HepG2 (cell line): ENCODE measurements around the gene DUOXA2. TPM values are rescaled to one million over a fixed set of nuclear protein-coding genes. Genes with fewer than 3 reads are reported as not detected.

Experiments used
- ATAC-seq: fragments of 200-7000 bp; cut with Tn5 transposase; 3 replicates; pipeline ENCODE4 v1.9.1; 2020; ENCODE audit warnings: mild to moderate bottlenecking, moderate library complexity
- BruUV-seq: library from RNA; stranded (reverse); fragments of 400-500 nt; replicated peaks from 2 replicates; lab custom pipeline; 2021; lab: Mats Ljungman, UMichigan
- CTCF ChIA-PET: fragments of 300-600 bp; formaldehyde crosslinking; extraction: SDS; loops from one replicate; lab custom pipeline; 2021; ENCODE audit warnings: low total read pairs, inconsistent platforms, low intra/inter-chr PET ratio; lab: Yijun Ruan, JAX
- POLR2A ChIA-PET: fragments of 350-600 bp; sonication (Branson Sonifier 250); formaldehyde crosslinking; loops from one replicate; lab custom pipeline; 2020; ENCODE audit warnings: antibody characterized with exemption, inconsistent platforms; lab: Yijun Ruan, JAX
- DNase-seq: peaks from one replicate; pipeline ENCODE4 v3.0.0-alpha.2; 2015; ENCODE audit warnings: low spot score
- FAIRE-seq: peaks from 3 replicates; lab custom pipeline; 2011; peaks lifted over from hg19 to GRCh38; lab: Jason Lieb, UNC
- H2AFZ ChIP-seq: one replicate; pipeline ENCODE4 v1.6.1; 2011; ENCODE audit warnings: low read length, inconsistent platforms
- H3K27ac ChIP-seq: fragments of 300-600 bp; 3 replicates; pipeline ENCODE4 v1.8.0; 2011; ENCODE audit warnings: mixed run types, mild to moderate bottlenecking, mixed read lengths, low read length, inconsistent platforms; ENCODE audit not compliant: insufficient read depth; ENCODE audit errors: extremely low read length
- H3K27me3 ChIP-seq, 2 experiments: fragments of 200-600 bp in 1 of 2; 2 replicates in 1 of 2; 3 replicates in 1 of 2; pipeline versions ENCODE4 v1.6.0 to v1.8.0; 2011; ENCODE audit warnings: low read length in 2 of 2, mild to moderate bottlenecking in 2 of 2, moderate library complexity in 2 of 2, inconsistent platforms in 1 of 2; ENCODE audit not compliant: insufficient read depth in 2 of 2, control insufficient read depth in 1 of 2
- H3K36me3 ChIP-seq, 2 experiments: fragments of 200-600 bp in 1 of 2; replicated peaks in 1 of 2; 2 replicates in 1 of 2; 3 replicates in 1 of 2; pipeline versions ENCODE4 v1.5.1 to v1.8.0; 2011; ENCODE audit warnings: low read length in 2 of 2, inconsistent platforms in 1 of 2; ENCODE audit not compliant: insufficient read depth in 2 of 2, control insufficient read depth in 1 of 2
- H3K4me1 ChIP-seq: 2 replicates; pipeline ENCODE4 v1.5.1; 2012; ENCODE audit warnings: low read length, inconsistent platforms; ENCODE audit not compliant: insufficient read depth
- H3K4me2 ChIP-seq: 2 replicates; pipeline ENCODE4 v1.6.0; 2011; ENCODE audit warnings: low read depth, low read length, inconsistent platforms
- H3K4me3 ChIP-seq, 3 experiments: fragments of 200-600 bp in 1 of 3; sonication (generic), shearing (Covaris generic) in 1 of 3; replicated peaks in 1 of 3; 2 replicates each; pipeline ENCODE4 v1.5.1; 2011 to 2016; ENCODE audit warnings: low read length in 3 of 3, inconsistent platforms in 2 of 3, low read depth in 2 of 3, mild to moderate bottlenecking in 2 of 3, control low read depth in 1 of 3, mixed read lengths in 1 of 3; ENCODE audit not compliant: insufficient read depth in 1 of 3
- H3K79me2 ChIP-seq: one replicate; pipeline ENCODE4 v1.6.1; 2011; ENCODE audit warnings: low read length, inconsistent platforms; ENCODE audit not compliant: insufficient read depth
- H3K9ac ChIP-seq: 2 replicates; pipeline ENCODE4 v1.6.0; 2011; ENCODE audit warnings: mild to moderate bottlenecking, low read depth, low read length, inconsistent platforms; ENCODE audit not compliant: insufficient read depth
- H3K9me3 ChIP-seq: 2 replicates; pipeline ENCODE4 v1.5.1; 2012; ENCODE audit warnings: mild to moderate bottlenecking, low read length
- H4K20me1 ChIP-seq: 2 replicates; pipeline ENCODE4 v1.6.0; 2011; ENCODE audit warnings: inconsistent platforms, mild to moderate bottlenecking, low read length, moderate library complexity; ENCODE audit not compliant: insufficient read depth
- FOXC1 ChIP-seq: sonication (generic); formaldehyde crosslinking; IDR thresholded peaks from 2 replicates; pipeline ENCODE4 v1.8.0; 2022; ENCODE audit warnings: mild to moderate bottlenecking, missing genetic modification reagents, borderline replicate concordance
- NFKBIZ ChIP-seq: IDR thresholded peaks from 2 replicates; pipeline ENCODE4 v1.6.1; 2018; ENCODE audit warnings: missing genetic modification reagents, missing compliant biosample characterization
- RNF2 ChIP-seq: fragments of 450-650 bp; conservative IDR thresholded peaks from 2 replicates; pipeline ENCODE4 v1.6.1; 2016; ENCODE audit warnings: low read depth
- ZBTB20 ChIP-seq: sonication (generic); formaldehyde crosslinking; IDR thresholded peaks from 2 replicates; pipeline ENCODE4 v1.8.1; 2023; ENCODE audit warnings: missing genetic modification reagents, low read depth, mild to moderate bottlenecking, borderline replicate concordance
- ZFP82 ChIP-seq: sonication (generic); formaldehyde crosslinking; IDR thresholded peaks from 2 replicates; pipeline ENCODE4 v1.5.1; 2020; ENCODE audit warnings: mild to moderate bottlenecking, missing genetic modification reagents, borderline replicate concordance
- ZNF138 ChIP-seq: sonication (generic); formaldehyde crosslinking; IDR thresholded peaks from 2 replicates; pipeline ENCODE4 v1.5.0; 2020; ENCODE audit warnings: mild to moderate bottlenecking, low read depth, missing genetic modification reagents
- ZNF264 ChIP-seq: sonication (generic); formaldehyde crosslinking; IDR thresholded peaks from 2 replicates; pipeline ENCODE4 v1.4.0; 2020; ENCODE audit warnings: missing genetic modification reagents
- ZNF331 ChIP-seq: sonication (generic); formaldehyde crosslinking; IDR thresholded peaks from 2 replicates; pipeline ENCODE4 v1.4.0; 2020; ENCODE audit warnings: missing genetic modification reagents
- ZNF343 ChIP-seq: sonication (generic); formaldehyde crosslinking; IDR thresholded peaks from 2 replicates; pipeline ENCODE4 v1.4.0; 2020; ENCODE audit warnings: mild to moderate bottlenecking, missing genetic modification reagents
- ZNF460 ChIP-seq: sonication (generic); formaldehyde crosslinking; IDR thresholded peaks from 2 replicates; pipeline ENCODE4 v1.5.1; 2020; ENCODE audit warnings: missing genetic modification reagents, mild to moderate bottlenecking, borderline replicate concordance
- ZNF556 ChIP-seq: sonication (generic); formaldehyde crosslinking; IDR thresholded peaks from 2 replicates; pipeline ENCODE4 v1.4.0; 2020; ENCODE audit warnings: mild to moderate bottlenecking, missing genetic modification reagents, borderline replicate concordance
- WGBS: methylation state at CpG from one replicate; pipeline ENCODE4 v1.1.6; 2017; ENCODE audit warnings: low lambda C conversion rate; 5-methylcytosine and 5-hydroxymethylcytosine counted together
- in situ Hi-C: cut with HindIII; loops from 2 replicates; pipeline ENCODE4 v1.10.0; 2017; ENCODE audit warnings: low pct_unique_long_range_greater_than_20kb; ENCODE audit not compliant: extremely low pct_ligation_motif_present
- intact Hi-C: fragments of 100-400 bp; cut with micrococcal nuclease; formaldehyde crosslinking; loops from one replicate; pipeline ENCODE4 v1.10.0; 2022; ENCODE audit not compliant: unreplicated experiment
- polyA plus RNA-seq, 8 experiments: library from polyadenylated mRNA; depleted of rRNA in 3 of 8; stranded (reverse) in 7 of 8; unstranded in 1 of 8; fragments of >200 nt; fragmentation: Illumina TruSeq in 4 of 8; extraction: Trizol in 4 of 8; gene quantifications; 2 replicates each; pipeline versions ENCODE4 v1.2.1 to v1.2.3, GENCODE V29; 2011 to 2016; ENCODE audit warnings: low read depth in 4 of 8, missing spikeins in 1 of 8, mixed read lengths in 1 of 8; ENCODE audit not compliant: insufficient read depth in 1 of 8
- total RNA-seq, 5 experiments: library from RNA; depleted of rRNA; stranded (reverse); fragments of >200 nt; fragmentation: Illumina TruSeq; extraction: Trizol; gene quantifications; 2 replicates each; pipeline ENCODE4 v1.2.3, GENCODE V29; 2016; ENCODE audit warnings: low read depth in 1 of 5
- TF ChIP-seq, protein P1 (sequence below): sonication (generic); formaldehyde crosslinking; IDR thresholded peaks from 2 replicates; pipeline ENCODE4 v1.5.1; 2020; ENCODE audit warnings: mild to moderate bottlenecking, missing genetic modification reagents, moderate library complexity
- TF ChIP-seq, protein P2 (sequence below): sonication (generic); formaldehyde crosslinking; IDR thresholded peaks from 2 replicates; pipeline ENCODE4 v1.8.0; 2022; ENCODE audit warnings: mild to moderate bottlenecking, missing genetic modification reagents, borderline replicate concordance
- TF ChIP-seq, protein P3 (sequence below): sonication (generic); formaldehyde crosslinking; IDR thresholded peaks from 2 replicates; pipeline ENCODE4 v1.8.0; 2022; ENCODE audit warnings: missing genetic modification reagents, mild to moderate bottlenecking, moderate library complexity, borderline replicate concordance

The DUOXA2 gene
- total and polyA plus RNA-seq, 2 of the 13 experiments (the other 11 are each of a cell fraction or from before 2014, with no cell fraction given): 0.32 TPM; not detected in 1

DNA sequence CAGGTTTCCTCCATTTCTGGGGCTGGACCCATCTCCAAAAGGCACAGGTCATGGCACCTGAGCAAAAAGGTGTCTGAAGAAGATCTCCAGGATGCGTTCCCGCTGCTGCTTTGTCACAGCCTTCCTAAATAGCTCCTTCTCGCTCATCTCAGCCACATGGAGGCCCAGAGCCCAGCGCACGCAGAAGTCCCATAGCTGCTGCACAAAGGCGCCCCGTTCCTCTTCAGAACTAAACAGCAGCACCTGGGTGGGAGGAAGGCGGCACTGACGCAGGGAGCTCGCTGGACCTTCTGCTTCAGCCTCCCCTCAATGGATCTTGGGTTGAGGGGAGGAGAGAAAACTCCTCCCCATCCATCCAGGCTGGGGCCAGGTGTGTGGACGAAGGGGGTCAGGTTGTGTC is 8.5 kb upstream of the DUOXA2 start:
- Histone ChIP-seq H3K27me3 (peaks cover 6 to 39% of the 10 kb centered on the region in 2 experiments; a peak in 4 of 5 replicates), H3K4me3 (no peak overlapping the region), H3K9ac (no peak overlapping the region), H3K9me3 (no peaks in the 10 kb centered on the region), H3K36me3 (no peaks in the 10 kb centered on the region), H3K79me2 (no peaks in the 10 kb centered on the region), H3K4me2 (no peak overlapping the region), H3K4me1 (no peaks in the 10 kb centered on the region), H2AFZ (no peak overlapping the region), H4K20me1 (no peaks in the 10 kb centered on the region), H3K27ac (no peak overlapping the region)
- no TSS peak for BruUV-seq
- TF ChIP-seq, protein P1, sequence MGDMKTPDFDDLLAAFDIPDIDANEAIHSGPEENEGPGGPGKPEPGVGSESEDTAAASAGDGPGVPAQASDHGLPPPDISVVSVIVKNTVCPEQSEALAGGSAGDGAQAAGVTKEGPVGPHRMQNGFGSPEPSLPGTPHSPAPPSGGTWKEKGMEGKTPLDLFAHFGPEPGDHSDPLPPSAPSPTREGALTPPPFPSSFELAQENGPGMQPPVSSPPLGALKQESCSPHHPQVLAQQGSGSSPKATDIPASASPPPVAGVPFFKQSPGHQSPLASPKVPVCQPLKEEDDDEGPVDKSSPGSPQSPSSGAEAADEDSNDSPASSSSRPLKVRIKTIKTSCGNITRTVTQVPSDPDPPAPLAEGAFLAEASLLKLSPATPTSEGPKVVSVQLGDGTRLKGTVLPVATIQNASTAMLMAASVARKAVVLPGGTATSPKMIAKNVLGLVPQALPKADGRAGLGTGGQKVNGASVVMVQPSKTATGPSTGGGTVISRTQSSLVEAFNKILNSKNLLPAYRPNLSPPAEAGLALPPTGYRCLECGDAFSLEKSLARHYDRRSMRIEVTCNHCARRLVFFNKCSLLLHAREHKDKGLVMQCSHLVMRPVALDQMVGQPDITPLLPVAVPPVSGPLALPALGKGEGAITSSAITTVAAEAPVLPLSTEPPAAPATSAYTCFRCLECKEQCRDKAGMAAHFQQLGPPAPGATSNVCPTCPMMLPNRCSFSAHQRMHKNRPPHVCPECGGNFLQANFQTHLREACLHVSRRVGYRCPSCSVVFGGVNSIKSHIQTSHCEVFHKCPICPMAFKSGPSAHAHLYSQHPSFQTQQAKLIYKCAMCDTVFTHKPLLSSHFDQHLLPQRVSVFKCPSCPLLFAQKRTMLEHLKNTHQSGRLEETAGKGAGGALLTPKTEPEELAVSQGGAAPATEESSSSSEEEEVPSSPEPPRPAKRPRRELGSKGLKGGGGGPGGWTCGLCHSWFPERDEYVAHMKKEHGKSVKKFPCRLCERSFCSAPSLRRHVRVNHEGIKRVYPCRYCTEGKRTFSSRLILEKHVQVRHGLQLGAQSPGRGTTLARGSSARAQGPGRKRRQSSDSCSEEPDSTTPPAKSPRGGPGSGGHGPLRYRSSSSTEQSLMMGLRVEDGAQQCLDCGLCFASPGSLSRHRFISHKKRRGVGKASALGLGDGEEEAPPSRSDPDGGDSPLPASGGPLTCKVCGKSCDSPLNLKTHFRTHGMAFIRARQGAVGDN: no peak
- TF ChIP-seq ZNF331 (no peak), ZNF460 (no peak), FOXC1 (no peak), RNF2 (no peak), ZFP82 (CRISPR knock-in tag) (no peak), NFKBIZ (CRISPR knock-in tag) (no peak), ZNF556 (CRISPR knock-in tag) (no peak), ZBTB20 (CRISPR knock-in tag) (no peak), ZNF138 (CRISPR knock-in tag) (no peak), ZNF343 (CRISPR knock-in tag) (no peak), ZNF264 (CRISPR knock-in tag) (no peak)
- TF ChIP-seq, protein P2, sequence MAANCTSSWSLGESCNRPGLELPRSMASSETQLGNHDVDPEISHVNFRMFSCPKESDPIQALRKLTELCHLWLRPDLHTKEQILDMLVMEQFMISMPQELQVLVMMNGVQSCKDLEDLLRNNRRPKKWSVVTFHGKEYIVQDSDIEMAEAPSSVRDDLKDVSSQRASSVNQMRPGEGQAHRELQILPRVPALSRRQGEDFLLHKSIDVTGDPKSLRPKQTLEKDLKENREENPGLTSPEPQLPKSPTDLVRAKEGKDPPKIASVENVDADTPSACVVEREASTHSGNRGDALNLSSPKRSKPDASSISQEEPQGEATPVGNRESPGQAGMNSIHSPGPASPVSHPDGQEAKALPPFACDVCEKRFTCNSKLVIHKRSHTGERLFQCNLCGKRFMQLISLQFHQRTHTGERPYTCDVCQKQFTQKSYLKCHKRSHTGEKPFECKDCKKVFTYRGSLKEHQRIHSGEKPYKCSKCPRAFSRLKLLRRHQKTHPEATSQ (CRISPR knock-in tag): no peak
- TF ChIP-seq, protein P3, sequence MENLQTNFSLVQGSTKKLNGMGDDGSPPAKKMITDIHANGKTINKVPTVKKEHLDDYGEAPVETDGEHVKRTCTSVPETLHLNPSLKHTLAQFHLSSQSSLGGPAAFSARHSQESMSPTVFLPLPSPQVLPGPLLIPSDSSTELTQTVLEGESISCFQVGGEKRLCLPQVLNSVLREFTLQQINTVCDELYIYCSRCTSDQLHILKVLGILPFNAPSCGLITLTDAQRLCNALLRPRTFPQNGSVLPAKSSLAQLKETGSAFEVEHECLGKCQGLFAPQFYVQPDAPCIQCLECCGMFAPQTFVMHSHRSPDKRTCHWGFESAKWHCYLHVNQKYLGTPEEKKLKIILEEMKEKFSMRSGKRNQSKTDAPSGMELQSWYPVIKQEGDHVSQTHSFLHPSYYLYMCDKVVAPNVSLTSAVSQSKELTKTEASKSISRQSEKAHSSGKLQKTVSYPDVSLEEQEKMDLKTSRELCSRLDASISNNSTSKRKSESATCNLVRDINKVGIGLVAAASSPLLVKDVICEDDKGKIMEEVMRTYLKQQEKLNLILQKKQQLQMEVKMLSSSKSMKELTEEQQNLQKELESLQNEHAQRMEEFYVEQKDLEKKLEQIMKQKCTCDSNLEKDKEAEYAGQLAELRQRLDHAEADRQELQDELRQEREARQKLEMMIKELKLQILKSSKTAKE: no peak
- FAIRE-seq: no peak
- no peak for DNase-seq
- ChIA-PET POLR2A (no interaction called here), CTCF (no interaction called here)
- in situ Hi-C loops (no loop called here), intact Hi-C loops (no loop called here)
- no peak for ATAC-seq
- WGBS: no CpG with 5 or more reads among the region's 11 CpGs
